HG03354 (cell line): Measurements from ENCODE around the gene BBLN.

Experiments used
- ATAC-seq: cut with Tn5 transposase; IDR thresholded peaks from one replicate; pipeline ENCODE4 v1.9.1; 2021; ENCODE audit warnings: mild to moderate bottlenecking; ENCODE audit not compliant: unreplicated experiment, poor library complexity, severe bottlenecking

BBLN gene

GRCh38 chr9:128185979-128186965, 26.2 kb downstream of the BBLN start:
- no peak for ATAC-seq

GRCh38 chr9:128187361-128187760, 27.3 kb downstream of the BBLN start:
- ATAC-seq, result no peak

- ATAC-seq, result no peak
Observed at GRCh38 chr9:128188209-128188608, 28.1 kb downstream of the BBLN start.

- no peak for ATAC-seq
Observed at GRCh38 chr9:128190013-128190412, 29.9 kb downstream of the BBLN start.

- peak; percentile 7 for ATAC-seq
Observed at GRCh38 chr9:128190516-128191405, 30.7 kb downstream of the BBLN start.

GRCh38 chr9:128191406-128192046, 31.5 kb downstream of the BBLN start, which contains the start of gene CIZ1:
CIZ1 (minus strand) TSS chr9:128191572; CDS start chr9:128190857, 715 bp downstream.
- ATAC-seq, result peak; percentile 73

GRCh38 chr9:128192601-128193371, 32.7 kb downstream of the BBLN start:
- peak; percentile 62 for ATAC-seq

GRCh38 chr9:128193469-128194096, 33.5 kb downstream of the BBLN start:
- ATAC-seq, result no peak

- ATAC-seq, result no peak
Observed at GRCh38 chr9:128201441-128202369, 41.6 kb downstream of the BBLN start.

GRCh38 chr9:128202648-128203023, 42.6 kb downstream of the BBLN start:
- no peak for ATAC-seq

- ATAC-seq, result peak; percentile 82
Observed at GRCh38 chr9:128203024-128203706, 43.1 kb downstream of the BBLN start, which contains the start of gene DNM1. DNM1 (plus strand) TSS chr9:128203379; CDS start chr9:128203471, 92 bp downstream.

GRCh38 chr9:128203707-128204551, 43.9 kb downstream of the BBLN start:
- no peak for ATAC-seq

GRCh38 chr9:128204858-128205257, 44.8 kb downstream of the BBLN start:
- ATAC-seq, result no peak

- ATAC-seq, result no peak
Observed at GRCh38 chr9:128205296-128205944, 45.4 kb downstream of the BBLN start.

GRCh38 chr9:128206484-128206883, 46.4 kb downstream of the BBLN start:
- ATAC-seq, result no peak
